HG02571 (cell line): Measurements from ENCODE around the gene GABBR2.

ENCODE experiments used
- ATAC-seq: cut with Tn5 transposase; IDR thresholded peaks from one replicate; pipeline ENCODE4 v1.9.1; 2021; ENCODE audit warnings: mild to moderate bottlenecking, moderate library complexity; ENCODE audit not compliant: unreplicated experiment

The GABBR2 gene

DNA sequence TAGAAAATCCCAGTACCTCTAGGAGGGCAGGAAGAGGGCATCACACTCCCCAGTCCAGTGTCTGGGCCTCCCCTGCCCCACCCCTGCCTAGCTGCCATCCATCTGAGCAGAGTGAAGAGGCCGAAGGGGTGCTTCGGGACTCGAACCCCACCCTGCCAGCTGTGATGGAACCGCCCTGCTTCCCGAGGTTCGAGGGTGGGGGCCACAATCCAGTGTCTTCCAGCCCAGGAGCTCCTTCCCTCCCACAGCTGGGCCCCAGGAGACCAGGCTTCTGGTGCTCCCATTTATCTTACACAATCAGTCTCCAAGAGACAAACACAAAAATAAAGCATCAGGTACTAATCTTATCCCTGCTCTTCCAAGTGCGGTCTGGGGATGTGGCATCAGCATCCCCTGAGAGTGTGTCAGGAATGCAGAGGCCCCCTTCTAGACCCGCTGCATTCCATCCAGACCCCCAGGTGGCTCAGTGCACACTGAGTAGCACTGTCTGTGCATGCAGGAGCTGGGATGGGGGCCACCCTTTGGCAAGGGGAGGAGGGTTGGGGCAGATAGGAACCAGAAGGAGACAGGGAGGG lies 330.4 kb downstream of the GABBR2 start:
- ATAC-seq: no peak

DNA sequence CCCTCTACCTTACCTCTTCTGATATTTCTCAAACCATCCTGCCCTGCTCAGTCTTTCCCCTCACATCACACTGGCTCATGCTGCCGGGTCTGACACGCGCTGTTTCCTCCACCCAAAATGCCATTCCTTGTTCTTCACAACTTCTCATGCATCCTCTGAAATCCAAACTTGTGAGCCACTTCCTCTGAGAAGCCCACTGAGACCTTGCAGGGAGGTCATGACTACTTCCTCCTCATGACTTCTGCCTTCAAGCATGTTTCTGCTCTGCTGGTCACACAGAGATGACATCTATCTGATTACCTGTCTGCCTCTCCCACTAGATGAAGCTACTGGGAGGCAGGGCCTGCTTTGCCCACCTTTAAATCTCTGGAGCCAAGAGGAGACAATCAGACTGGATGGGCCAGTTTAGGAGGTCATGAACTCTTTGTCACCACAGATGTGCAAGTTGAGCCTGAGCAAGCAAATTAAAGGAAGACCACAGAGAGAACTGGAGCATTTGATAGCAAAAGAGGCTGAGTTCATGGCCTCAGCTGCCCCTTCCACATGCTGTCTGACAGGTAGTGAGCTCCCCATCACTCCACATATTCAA lies 333.5 kb downstream of the GABBR2 start:
- no peak for ATAC-seq

GRCh38 chr9:98374385-98375051 lies 334.2 kb downstream of the GABBR2 start:
- no peak for ATAC-seq

DNA sequence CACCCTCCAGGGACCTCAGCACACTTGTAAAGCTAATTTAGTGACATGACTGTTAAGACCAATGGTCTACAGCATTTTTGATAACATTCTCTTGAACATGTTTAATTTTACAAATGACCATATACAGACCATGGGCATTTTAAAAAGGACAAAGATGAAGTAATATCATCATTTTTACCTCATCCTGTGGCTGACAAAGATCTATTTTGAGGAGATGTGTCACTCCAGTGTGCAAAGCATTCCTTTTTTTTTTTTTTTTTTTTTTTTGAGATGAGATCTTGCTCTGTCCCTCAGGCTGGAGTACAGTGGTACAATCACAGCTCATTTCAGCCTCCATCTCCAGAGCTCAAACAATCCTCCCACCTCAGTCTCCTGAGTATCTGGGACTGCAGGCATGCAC lies 335.1 kb downstream of the GABBR2 start:
- no peak for ATAC-seq

- ATAC-seq: no peak
Measured at GRCh38 chr9:98372077-98372836, 336.5 kb downstream of the GABBR2 start.

DNA sequence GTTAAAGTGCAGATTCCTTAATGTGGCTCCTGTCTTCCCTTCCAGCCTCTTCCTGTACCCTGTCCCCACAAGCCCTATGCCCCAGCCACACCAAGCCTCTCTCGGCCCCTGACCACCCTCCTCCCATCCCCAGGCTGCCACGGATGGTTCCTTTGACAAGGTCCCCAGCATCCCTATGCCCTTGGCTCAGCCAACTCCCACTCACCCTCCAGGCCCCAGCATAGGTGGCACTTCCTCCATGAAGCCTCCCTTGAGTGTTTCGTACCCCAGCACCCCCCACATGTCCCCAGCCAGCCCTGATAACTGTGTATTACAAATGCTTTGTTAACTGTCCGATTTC lies 337.8 kb downstream of the GABBR2 start:
- no peak for ATAC-seq

DNA sequence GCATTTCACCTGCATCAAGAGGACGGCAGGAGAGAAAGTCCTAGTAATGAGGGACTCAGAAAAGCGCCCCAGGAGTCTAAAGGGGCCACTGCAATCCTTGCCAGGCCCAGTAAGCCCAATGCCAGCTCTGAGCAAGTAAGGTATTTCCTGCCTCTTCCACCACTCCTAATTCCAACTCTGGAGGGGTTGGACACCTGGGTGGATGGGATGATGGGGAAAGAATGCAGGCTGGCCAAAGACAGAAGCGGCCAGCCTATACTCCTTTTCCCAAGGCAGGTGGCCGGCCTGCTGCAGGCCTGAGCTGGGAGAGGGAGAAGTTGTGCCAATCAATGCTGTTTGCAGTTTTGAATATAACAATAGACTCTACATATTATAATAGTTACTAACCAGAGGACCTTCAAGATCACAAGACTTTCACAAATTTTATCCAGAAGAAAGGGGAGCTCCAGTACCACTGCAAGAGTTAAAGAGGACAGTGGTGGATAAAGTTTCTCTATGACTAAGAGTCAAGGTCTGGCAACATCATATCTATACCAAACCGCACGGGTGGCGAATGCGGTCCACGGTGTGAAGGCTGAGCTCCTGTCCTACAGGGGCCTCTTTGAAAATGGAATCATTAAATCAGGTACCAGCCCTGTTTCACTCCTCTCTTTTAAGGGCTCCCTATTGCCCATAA lies 338.3 kb downstream of the GABBR2 start:
- ATAC-seq: no peak

DNA sequence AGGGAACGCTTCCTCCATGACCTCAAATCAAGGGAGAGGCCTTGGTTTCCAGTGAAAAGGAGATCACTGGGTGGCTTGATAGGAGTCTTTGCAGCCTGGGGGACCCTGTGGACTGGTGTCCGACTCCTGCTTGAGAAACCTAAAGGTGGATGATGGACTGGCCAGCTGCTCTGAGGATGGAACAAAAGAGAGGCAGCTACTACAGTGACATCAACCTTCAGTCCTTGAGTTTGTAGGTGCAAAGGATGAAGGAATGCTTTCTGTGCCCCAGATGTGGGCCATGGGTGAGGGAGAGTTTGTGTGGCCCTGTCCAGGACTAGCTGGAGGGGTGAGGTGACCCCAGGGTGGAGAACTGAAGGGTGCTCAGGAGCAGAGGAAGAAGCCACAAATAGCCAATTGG lies 338.8 kb downstream of the GABBR2 start:
- no peak for ATAC-seq

DNA sequence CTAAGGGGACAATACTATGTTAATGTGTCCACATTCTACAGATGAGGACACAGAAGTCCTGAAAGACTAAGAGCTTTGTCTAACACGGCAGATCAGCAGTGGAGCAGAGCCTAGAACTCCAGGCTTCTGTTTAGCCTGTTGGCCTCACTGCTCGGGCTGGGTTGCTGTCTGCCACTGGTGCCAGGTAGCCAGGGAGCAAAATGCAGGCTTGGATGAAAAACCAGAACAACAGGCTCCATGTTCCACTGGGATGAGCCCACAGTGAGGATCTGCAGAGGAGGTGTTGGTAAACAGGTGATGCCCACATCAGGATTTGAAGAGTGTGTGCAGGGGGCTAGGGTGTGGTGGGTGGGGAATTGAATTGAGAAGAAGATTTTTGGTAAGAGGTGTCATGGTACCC lies 339.3 kb downstream of the GABBR2 start:
- ATAC-seq: no peak

DNA sequence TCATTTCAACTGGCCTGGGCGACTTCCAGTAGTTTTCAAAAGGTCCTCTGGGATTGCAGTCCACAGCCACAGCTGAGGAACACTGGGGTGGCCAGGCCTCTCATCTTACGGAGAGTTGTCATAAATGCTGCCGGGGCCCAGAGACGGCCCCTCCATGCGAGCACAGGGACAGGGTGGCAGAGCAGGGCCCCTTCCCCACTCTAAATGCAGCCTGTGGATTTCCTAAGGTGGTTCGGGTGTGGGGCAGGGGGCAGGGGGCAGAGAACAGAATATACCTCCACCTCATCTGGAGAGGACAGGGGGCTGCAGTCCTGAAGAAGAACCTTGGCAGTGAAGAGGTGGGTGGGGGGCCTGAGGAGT lies 339.7 kb downstream of the GABBR2 start:
- no peak for ATAC-seq

DNA sequence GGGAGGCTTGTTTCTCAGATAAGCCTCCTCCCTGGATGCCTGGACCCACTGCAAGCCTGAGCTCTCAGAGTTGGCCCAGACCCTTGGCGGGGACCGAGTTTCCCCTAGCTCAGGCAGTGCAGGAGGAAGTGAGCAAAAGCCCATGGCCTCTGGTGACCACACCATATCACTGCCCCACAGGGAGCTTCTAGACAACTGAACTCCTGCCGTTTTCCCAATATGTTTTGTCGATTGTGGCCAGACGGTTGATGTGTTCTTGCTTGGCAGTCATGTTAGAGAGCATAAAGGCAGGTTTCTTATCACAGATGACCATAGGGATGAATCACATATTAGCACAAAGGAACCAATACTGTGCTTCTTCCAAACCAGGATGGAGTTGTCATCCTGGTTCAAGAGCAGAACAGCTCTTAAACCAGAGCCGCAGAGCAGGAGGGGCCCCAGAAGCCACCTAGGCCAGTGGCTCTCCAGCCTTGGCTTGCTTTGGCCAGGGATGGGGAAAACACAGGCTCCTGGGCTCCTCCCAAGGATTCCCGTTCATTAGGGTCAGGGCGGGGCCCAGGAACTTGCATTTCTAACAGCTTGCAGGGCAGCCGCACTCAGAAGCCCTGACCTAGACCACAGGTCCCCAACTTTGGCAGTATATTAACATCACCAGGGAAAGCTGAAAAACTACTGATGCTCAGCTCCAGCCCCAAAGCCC lies 340.2 kb downstream of the GABBR2 start:
- ATAC-seq: no peak

DNA sequence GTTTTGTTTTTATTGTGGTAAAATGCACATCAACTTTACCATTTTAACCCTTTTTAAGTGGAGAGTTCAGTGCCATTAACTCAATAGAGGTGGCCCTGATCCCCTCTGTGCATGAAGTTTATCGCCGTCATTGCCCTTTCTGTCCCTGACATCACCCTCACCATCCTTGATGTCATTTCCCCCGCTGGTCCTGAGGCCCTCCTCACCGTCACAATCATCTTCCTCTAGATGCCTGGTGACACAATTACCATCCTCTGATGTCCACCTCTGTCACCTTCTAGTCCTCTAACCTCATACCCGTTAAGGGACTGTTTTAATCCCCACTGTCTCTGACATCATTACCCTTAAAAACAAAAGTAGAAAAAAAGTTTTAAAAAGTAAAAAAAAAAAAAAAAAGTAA lies 340.8 kb downstream of the GABBR2 start:
- no peak for ATAC-seq

GRCh38 chr9:98367371-98367900 lies 341.3 kb downstream of the GABBR2 start:
- no peak for ATAC-seq

- ATAC-seq: no peak
Measured at GRCh38 chr9:98365781-98366180, 343.0 kb downstream of the GABBR2 start.

DNA sequence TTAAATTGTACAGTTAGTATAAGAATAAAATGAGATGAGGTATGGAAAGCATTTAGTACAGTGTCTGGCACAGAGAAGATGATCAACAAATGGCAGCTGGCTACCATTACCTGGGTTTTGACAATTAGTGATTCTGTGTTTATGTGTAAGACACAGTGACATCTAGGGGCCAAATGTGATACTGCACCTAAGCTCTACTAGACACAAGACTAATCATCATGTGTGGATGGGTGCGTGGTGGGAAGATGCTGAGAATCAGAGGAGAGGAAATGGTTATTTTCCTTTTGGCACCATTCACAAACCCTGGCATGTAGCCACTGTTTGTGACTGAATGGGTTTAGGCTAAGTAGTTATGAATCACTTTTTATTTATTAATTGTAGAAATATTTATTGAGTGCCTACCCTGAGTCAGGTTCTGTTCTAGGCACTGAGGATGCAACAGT lies 343.5 kb downstream of the GABBR2 start:
- no peak for ATAC-seq

DNA sequence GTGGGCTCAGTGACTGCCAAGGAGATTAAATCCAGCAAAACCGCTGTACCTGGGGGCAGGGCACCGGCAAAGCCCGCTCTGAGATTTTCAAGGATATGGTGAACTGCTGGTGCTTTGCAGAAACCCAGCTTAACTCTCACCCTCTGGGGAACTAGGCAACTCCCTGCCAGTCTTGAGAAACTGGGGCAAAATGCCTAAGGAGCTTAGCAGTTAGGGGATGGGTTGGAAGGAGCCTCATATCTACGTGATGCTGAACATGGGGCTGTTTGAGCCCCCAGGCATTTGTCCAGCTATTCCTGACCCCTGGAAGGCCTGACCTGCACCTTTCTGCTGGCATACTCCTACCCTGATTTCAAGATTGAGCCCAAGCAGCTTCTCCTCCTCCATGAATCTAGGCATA lies 344.6 kb downstream of the GABBR2 start:
- ATAC-seq: no peak

DNA sequence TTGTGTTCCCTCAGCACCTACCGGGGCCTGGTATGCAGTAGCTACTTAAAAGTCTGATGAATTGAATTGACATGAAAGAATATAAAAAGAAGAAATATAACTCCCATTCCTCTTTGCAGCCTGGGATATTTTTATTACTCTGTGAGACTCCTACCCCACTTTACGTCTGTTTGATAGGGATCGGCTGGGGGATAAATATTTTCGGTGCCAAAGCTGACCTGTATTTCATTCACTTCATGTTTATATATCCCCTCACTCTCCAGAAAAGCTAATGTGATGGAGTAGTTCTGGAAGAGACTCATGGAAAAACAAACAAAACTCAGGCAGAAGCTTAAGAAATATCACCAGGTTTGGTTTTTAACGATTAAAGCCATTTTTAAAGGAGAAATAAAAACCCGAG lies 345.1 kb downstream of the GABBR2 start:
- no peak for ATAC-seq

GRCh38 chr9:98362624-98363252 lies 346.0 kb downstream of the GABBR2 start:
- ATAC-seq: no peak

- ATAC-seq: no peak
Measured at GRCh38 chr9:98361645-98362044, 347.1 kb downstream of the GABBR2 start.

GRCh38 chr9:98360176-98360708 lies 348.5 kb downstream of the GABBR2 start:
- no peak for ATAC-seq
